ENCODE data around the gene MBIP.

MBIP gene

DNA sequence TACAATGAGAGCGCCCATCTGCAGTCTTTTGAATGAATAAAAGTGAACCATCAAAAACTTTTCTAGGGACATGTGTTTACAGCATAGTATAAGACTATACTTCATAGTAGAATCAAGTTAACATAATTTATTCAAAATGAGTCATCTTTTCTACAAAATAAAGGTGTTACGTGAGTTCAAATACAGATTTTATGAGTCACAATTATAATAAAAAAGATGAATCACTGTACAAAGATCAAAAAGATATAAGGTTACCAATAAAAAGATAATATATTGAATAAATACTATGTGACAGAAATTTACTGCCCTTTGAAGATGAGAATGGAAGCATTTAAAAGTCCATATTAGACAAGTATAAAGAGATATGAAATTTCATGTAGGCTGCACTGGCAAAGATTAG lies 2.8 kb downstream of the MBIP start:
- ATAC-seq, result no peak
- TF ChIP-seq ZNF8 (CRISPR knock-in tag; IDR thresholded peaks at IDR 0.05) (no peak), TCF4 (CRISPR knock-in tag; IDR thresholded peaks at IDR 0.05; ENCODE audit: borderline replicate concordance) (no peak), GLIS3 (CRISPR knock-in tag; IDR thresholded peaks at IDR 0.05) (no peak), RARB (CRISPR knock-in tag; IDR thresholded peaks at IDR 0.05) (no peak), ZC3H10 (CRISPR knock-in tag; IDR thresholded peaks at IDR 0.05) (no peak), ZFP3 (CRISPR knock-in tag; IDR thresholded peaks at IDR 0.05) (no peak), ARNTL (CRISPR knock-in tag; IDR thresholded peaks at IDR 0.05; ENCODE audit: borderline replicate concordance, low read depth) (no peak), ZNF565 (CRISPR knock-in tag; conservative IDR thresholded peaks at IDR 0.05; ENCODE audit: low read depth) (no peak)

DNA sequence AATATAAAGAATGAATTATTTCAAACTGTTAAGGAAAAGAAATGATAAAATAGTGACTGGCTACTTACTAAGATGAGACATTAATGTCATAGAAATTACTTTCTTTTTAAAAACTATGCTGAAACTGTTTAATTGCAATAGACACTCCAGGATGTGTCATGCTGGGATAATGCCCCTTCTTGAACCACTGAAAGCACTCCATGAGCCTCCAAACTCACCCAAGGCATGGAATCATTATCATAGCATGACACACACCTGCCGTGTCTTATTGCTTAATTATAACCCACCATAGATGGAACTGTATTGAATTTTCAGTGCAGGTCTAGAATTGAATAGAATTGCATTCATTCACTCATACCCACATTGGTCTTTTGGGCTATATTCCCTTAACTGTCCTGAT lies 4.3 kb downstream of the MBIP start:
- TF ChIP-seq SNAI2 (CRISPR knock-in tag; IDR thresholded peaks at IDR 0.05) (no peak), ZNF565 (CRISPR knock-in tag; conservative IDR thresholded peaks at IDR 0.05; ENCODE audit: low read depth) (no peak), RARB (CRISPR knock-in tag; IDR thresholded peaks at IDR 0.05) (no peak), ESRRG (CRISPR knock-in tag; IDR thresholded peaks at IDR 0.05) (no peak)
- no peak for ATAC-seq

DNA sequence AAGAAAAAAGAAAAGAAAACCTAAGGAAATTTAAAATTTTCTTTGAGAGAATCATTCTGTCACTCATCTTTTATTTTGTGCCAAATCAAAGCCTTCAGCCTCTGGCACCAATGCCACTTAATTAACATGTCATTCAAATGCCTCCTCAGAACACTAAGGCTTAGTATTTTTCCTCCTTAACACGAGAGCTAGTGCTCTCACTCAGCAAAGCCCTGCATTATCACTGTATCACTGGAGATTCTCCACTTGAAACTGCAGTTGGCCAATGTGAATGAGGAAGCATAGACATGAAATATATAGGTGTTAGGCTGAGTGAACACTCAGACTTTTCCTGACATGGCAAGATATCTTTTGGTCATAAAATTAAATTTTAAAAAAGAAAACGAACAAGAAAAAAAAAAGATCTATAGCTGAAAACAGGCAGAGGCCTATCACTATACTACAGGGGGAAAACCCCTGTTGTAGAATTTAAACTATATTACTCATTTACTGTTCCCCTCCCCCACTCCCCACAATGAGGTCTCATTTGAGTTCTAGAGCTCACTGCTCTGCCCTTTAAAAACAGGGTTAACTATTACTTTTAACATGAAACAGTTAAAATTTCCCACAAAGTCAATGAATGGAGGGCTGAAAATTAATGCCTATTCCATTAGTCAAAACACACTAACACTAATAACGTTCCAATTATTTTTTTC lies 5.1 kb downstream of the MBIP start:
- ATAC-seq, result no peak
- TF ChIP-seq, protein P1, sequence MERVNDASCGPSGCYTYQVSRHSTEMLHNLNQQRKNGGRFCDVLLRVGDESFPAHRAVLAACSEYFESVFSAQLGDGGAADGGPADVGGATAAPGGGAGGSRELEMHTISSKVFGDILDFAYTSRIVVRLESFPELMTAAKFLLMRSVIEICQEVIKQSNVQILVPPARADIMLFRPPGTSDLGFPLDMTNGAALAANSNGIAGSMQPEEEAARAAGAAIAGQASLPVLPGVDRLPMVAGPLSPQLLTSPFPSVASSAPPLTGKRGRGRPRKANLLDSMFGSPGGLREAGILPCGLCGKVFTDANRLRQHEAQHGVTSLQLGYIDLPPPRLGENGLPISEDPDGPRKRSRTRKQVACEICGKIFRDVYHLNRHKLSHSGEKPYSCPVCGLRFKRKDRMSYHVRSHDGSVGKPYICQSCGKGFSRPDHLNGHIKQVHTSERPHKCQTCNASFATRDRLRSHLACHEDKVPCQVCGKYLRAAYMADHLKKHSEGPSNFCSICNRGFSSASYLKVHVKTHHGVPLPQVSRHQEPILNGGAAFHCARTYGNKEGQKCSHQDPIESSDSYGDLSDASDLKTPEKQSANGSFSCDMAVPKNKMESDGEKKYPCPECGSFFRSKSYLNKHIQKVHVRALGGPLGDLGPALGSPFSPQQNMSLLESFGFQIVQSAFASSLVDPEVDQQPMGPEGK (CRISPR knock-in tag; IDR thresholded peaks at IDR 0.05; ENCODE audit: borderline replicate concordance), result no peak
- TF ChIP-seq ZNF565 (CRISPR knock-in tag; conservative IDR thresholded peaks at IDR 0.05; ENCODE audit: low read depth) (no peak), TCF4 (CRISPR knock-in tag; IDR thresholded peaks at IDR 0.05; ENCODE audit: borderline replicate concordance) (no peak), PPARA (CRISPR knock-in tag; IDR thresholded peaks at IDR 0.05; ENCODE audit: borderline replicate concordance) (no peak), ZNF8 (CRISPR knock-in tag; IDR thresholded peaks at IDR 0.05) (no peak), TOX (CRISPR knock-in tag; IDR thresholded peaks at IDR 0.05; ENCODE audit: borderline replicate concordance) (no peak), ZFP3 (CRISPR knock-in tag; IDR thresholded peaks at IDR 0.05) (no peak), ZNF70 (CRISPR knock-in tag; IDR thresholded peaks at IDR 0.05) (no peak), ESRRG (CRISPR knock-in tag; IDR thresholded peaks at IDR 0.05) (no peak), CSDC2 (CRISPR knock-in tag; IDR thresholded peaks at IDR 0.05) (no peak), ZFP30 (CRISPR knock-in tag; IDR thresholded peaks at IDR 0.05) (no peak), BACH2 (CRISPR knock-in tag; IDR thresholded peaks at IDR 0.05; ENCODE audit: borderline replicate concordance) (no peak), OSR1 (CRISPR knock-in tag; IDR thresholded peaks at IDR 0.05) (no peak), RARB (CRISPR knock-in tag; IDR thresholded peaks at IDR 0.05) (no peak), GLIS3 (CRISPR knock-in tag; IDR thresholded peaks at IDR 0.05) (no peak)
- TF ChIP-seq, protein P2, sequence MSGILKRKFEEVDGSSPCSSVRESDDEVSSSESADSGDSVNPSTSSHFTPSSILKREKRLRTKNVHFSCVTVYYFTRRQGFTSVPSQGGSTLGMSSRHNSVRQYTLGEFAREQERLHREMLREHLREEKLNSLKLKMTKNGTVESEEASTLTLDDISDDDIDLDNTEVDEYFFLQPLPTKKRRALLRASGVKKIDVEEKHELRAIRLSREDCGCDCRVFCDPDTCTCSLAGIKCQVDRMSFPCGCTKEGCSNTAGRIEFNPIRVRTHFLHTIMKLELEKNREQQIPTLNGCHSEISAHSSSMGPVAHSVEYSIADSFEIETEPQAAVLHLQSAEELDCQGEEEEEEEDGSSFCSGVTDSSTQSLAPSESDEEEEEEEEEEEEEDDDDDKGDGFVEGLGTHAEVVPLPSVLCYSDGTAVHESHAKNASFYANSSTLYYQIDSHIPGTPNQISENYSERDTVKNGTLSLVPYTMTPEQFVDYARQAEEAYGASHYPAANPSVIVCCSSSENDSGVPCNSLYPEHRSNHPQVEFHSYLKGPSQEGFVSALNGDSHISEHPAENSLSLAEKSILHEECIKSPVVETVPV (CRISPR knock-in tag; IDR thresholded peaks at IDR 0.05), result no peak

DNA sequence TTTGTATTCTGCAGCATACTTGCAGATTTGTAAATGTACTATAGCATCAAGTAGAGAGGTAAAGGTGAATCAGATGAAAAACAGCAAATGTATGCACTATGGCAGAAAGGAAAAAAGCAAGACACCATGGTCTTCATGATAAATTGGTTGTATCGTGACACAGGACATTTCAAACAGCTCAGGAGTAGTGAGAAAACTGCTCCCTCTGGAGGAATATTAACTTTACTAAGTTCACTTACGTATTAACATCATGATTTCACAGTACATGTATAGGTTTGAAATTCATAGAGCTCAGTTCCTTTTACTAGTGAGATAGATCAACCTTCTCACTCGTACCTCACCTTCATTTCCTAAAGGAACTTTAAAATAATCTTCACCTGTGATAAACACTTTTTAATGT lies 6.5 kb downstream of the MBIP start:
- ATAC-seq, result no peak
- TF ChIP-seq ESRRG (CRISPR knock-in tag; IDR thresholded peaks at IDR 0.05) (no peak), ZFP30 (CRISPR knock-in tag; IDR thresholded peaks at IDR 0.05) (no peak), RARB (CRISPR knock-in tag; IDR thresholded peaks at IDR 0.05) (no peak), ZFP3 (CRISPR knock-in tag; IDR thresholded peaks at IDR 0.05) (no peak), CSDC2 (CRISPR knock-in tag; IDR thresholded peaks at IDR 0.05) (no peak), BACH2 (CRISPR knock-in tag; IDR thresholded peaks at IDR 0.05; ENCODE audit: borderline replicate concordance) (no peak)

DNA sequence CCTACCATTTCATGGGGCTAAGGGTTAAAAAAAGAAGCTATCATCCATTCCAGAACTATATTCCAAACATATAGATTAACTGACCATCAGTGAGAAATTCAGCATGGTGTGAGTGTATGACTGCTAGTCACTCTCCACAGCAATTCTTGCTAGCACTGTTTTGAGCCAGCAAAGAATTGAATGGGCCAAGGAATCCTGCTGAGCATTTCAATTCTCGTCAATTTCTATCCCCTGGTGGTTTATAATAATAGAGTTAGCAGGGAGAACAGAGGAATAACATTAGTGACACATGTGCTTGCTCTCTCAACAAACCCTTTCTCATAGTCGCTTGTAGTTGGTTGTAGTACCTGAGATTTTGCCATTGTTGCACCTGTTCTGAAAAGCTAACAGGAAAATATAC lies 7.2 kb downstream of the MBIP start:
- no peak for ATAC-seq
- TF ChIP-seq ARNTL (CRISPR knock-in tag; IDR thresholded peaks at IDR 0.05; ENCODE audit: borderline replicate concordance, low read depth) (no peak), RARB (CRISPR knock-in tag; IDR thresholded peaks at IDR 0.05) (no peak), BACH2 (CRISPR knock-in tag; IDR thresholded peaks at IDR 0.05; ENCODE audit: borderline replicate concordance) (no peak), GLIS3 (CRISPR knock-in tag; IDR thresholded peaks at IDR 0.05) (no peak), ZFP30 (CRISPR knock-in tag; IDR thresholded peaks at IDR 0.05) (no peak), ZC3H10 (CRISPR knock-in tag; IDR thresholded peaks at IDR 0.05) (no peak), ZFP3 (CRISPR knock-in tag; IDR thresholded peaks at IDR 0.05) (no peak), ZNF70 (CRISPR knock-in tag; IDR thresholded peaks at IDR 0.05) (no peak), TCF4 (CRISPR knock-in tag; IDR thresholded peaks at IDR 0.05; ENCODE audit: borderline replicate concordance) (no peak), ISL1 (CRISPR knock-in tag; IDR thresholded peaks at IDR 0.05) (no peak)
- TF ChIP-seq, protein P1 (CRISPR knock-in tag; IDR thresholded peaks at IDR 0.05; ENCODE audit: borderline replicate concordance), result no peak
- TF ChIP-seq, protein P2 (CRISPR knock-in tag; IDR thresholded peaks at IDR 0.05), result no peak
- TF ChIP-seq, protein P3, sequence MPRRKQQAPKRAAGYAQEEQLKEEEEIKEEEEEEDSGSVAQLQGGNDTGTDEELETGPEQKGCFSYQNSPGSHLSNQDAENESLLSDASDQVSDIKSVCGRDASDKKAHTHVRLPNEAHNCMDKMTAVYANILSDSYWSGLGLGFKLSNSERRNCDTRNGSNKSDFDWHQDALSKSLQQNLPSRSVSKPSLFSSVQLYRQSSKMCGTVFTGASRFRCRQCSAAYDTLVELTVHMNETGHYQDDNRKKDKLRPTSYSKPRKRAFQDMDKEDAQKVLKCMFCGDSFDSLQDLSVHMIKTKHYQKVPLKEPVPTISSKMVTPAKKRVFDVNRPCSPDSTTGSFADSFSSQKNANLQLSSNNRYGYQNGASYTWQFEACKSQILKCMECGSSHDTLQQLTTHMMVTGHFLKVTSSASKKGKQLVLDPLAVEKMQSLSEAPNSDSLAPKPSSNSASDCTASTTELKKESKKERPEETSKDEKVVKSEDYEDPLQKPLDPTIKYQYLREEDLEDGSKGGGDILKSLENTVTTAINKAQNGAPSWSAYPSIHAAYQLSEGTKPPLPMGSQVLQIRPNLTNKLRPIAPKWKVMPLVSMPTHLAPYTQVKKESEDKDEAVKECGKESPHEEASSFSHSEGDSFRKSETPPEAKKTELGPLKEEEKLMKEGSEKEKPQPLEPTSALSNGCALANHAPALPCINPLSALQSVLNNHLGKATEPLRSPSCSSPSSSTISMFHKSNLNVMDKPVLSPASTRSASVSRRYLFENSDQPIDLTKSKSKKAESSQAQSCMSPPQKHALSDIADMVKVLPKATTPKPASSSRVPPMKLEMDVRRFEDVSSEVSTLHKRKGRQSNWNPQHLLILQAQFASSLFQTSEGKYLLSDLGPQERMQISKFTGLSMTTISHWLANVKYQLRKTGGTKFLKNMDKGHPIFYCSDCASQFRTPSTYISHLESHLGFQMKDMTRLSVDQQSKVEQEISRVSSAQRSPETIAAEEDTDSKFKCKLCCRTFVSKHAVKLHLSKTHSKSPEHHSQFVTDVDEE (CRISPR knock-in tag; IDR thresholded peaks at IDR 0.05), result no peak
